ENCODE results near the gene EFCAB6. TPM values are rescaled to one million over a fixed set of nuclear protein-coding genes. Genes with fewer than 3 reads are reported as not detected.

Gene EFCAB6
- total RNA-seq, 1 experiment from 2014 or later: 0.94 TPM

DNA sequence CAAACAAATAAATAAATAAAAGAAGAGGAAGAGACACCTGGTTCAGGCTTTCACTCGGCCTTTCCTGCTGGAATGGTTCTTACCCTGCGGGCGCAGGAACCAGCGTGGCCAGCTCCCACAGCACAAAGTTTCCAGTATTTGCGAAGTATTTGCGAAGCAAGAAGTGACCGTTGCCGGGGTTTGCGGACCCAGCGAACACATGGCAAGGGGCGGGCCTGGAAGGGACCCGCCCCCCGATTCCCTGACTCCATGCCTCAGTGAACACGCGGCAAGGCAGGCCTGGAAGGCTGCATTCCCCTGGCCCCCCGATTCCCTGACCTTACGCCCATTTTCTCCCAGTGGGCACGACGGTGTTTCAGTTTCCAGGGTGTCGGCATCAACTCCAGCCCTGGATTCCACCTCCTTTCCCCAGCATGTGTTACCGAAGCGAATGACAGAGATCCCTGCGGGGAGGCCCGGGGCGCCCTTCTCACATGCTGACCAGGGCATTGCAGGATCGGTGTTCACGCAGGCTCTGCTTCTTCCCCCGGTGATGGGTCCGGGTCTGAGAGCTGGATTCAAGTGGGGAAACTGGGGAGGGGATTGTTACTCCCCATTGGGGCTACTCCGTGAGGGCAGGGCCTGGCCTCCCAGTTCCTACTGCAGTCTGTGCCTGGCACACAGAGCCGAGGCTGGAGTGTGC is 297.5 kb downstream of the EFCAB6 start:
- Mint-ChIP-seq H3K4me3 (no peak overlapping the region), H3K27me3 (ENCODE audit: low read depth) (0 out of 2 replicates have a peak, but pooled peaks cover 3% of the 10 kb centered on the region), H3K9me3 (no peaks in the 10 kb centered on the region), H3K27ac (no peak overlapping the region; the same call in 1 of the 2 replicates), H3K36me3 (no peaks in the 10 kb centered on the region), H3K4me1 (no peaks in the 10 kb centered on the region)
- POLR2A ChIA-PET: no interaction called here
- CTCF ChIA-PET: interaction anchor here (0.9 to 1.8 kb wide), 2 partner anchors 36 to 228 kb away, joined by 5 to 9 read pairs; no protein-coding TSS in a partner anchor
- no peak for DNase-seq (ENCODE audit: low spot score)
- TF ChIP-seq, protein P1, sequence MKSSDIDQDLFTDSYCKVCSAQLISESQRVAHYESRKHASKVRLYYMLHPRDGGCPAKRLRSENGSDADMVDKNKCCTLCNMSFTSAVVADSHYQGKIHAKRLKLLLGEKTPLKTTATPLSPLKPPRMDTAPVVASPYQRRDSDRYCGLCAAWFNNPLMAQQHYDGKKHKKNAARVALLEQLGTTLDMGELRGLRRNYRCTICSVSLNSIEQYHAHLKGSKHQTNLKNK (CRISPR knock-in tag; IDR thresholded peaks at IDR 0.05): no peak
- TF ChIP-seq ZNF121 (CRISPR knock-in tag; IDR thresholded peaks at IDR 0.05) (no peak), SP1 (CRISPR knock-in tag; conservative IDR thresholded peaks at IDR 0.05) (0 out of 2 replicates have a peak, but pooled peaks have one; percentile 33)
- no peak for ATAC-seq

DNA sequence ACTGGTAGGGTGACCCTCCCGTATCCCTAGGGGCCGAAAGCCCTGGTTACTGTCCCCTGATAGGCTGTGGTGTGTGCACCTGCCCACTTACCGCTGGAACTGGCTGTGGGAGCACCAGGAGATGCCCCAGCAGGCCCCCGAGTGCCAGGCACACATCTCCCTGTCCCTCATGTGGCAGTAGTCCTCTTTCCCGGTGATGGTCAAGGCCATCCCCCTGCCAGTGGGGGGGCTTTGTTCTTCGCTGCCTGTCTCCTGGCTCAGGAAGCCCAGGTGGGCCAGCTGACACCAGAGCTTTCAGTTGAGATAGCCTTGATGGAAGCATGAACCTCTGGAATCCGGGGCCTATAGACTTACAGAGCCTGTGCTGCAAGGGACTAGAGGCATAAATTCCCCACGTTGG is 299.8 kb downstream of the EFCAB6 start:
- no peak overlapping the region for H3K4me3 Mint-ChIP-seq
- H3K4me1 Mint-ChIP-seq: no peaks in the 10 kb centered on the region
- CTCF ChIA-PET: no interaction called here
- ATAC-seq (no peak), DNase-seq (ENCODE audit: low spot score) (no peak)
- H3K27ac Mint-ChIP-seq: no peak overlapping the region
- no peaks in the 10 kb centered on the region for H3K9me3 Mint-ChIP-seq
- POLR2A ChIA-PET: no interaction called here
- TF ChIP-seq CREM (CRISPR knock-in tag; IDR thresholded peaks at IDR 0.05): no peak
- TF ChIP-seq SMAD4 (CRISPR knock-in tag; IDR thresholded peaks at IDR 0.05): no peak
- no peak for TF ChIP-seq FOXP1 (CRISPR knock-in tag; IDR thresholded peaks at IDR 0.05; ENCODE audit: borderline replicate concordance)
- 0 out of 2 replicates have a peak, but pooled peaks cover 3% of the 10 kb centered on the region for H3K27me3 Mint-ChIP-seq (ENCODE audit: low read depth)
- H3K36me3 Mint-ChIP-seq: no peaks in the 10 kb centered on the region

DNA sequence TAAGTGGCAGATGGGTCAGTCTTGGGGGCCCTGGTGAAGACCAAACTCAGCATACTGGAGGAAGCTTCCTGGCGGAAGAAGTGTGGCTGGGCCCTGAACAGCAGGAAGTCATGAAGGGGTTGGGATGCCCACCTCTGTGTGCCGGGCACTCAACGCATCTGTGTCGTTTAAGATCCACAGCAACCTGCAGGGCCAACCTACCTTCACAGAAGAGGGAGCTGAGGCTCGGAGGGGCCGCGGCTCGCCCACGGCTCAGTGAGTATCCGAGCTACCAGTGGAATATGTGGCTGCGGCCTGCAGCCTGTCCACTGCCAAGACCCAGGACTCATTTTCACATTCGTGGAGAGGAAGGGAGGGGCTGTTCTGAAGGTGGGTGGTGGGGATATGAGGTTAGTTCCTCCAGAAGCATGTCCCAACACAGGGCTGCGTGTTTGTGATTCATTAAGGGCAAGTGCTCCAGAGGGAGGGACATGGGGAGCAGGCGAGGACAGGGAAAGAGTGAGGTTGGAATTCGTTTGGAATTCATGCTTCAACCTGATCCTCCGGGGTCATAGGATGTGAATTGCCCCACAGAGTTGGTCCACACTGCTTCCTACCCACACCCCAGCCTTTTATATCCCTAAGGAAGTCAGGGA is 300.7 kb downstream of the EFCAB6 start:
- ATAC-seq (no peak), DNase-seq (ENCODE audit: low spot score) (no peak)
- ChIA-PET CTCF (interaction anchor here (0.6 kb wide), 1 partner anchor 315 kb away, joined by 3 read pairs; no protein-coding TSS in a partner anchor), POLR2A (no interaction called here)
- Mint-ChIP-seq H3K27ac (no peak overlapping the region), H3K27me3 (ENCODE audit: low read depth) (0 out of 2 replicates have a peak, but pooled peaks cover 3% of the 10 kb centered on the region), H3K4me3 (no peak overlapping the region), H3K9me3 (no peaks in the 10 kb centered on the region), H3K36me3 (no peaks in the 10 kb centered on the region), H3K4me1 (no peaks in the 10 kb centered on the region)
- TF ChIP-seq, protein P2, sequence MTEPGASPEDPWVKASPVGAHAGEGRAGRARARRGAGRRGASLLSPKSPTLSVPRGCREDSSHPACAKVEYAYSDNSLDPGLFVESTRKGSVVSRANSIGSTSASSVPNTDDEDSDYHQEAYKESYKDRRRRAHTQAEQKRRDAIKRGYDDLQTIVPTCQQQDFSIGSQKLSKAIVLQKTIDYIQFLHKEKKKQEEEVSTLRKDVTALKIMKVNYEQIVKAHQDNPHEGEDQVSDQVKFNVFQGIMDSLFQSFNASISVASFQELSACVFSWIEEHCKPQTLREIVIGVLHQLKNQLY (CRISPR knock-in tag; IDR thresholded peaks at IDR 0.05): no peak
- TF ChIP-seq TP53 (CRISPR knock-in tag; IDR thresholded peaks at IDR 0.05) (no peak), ETV6 (CRISPR knock-in tag; IDR thresholded peaks at IDR 0.05) (no peak)
- TF ChIP-seq, protein P3, sequence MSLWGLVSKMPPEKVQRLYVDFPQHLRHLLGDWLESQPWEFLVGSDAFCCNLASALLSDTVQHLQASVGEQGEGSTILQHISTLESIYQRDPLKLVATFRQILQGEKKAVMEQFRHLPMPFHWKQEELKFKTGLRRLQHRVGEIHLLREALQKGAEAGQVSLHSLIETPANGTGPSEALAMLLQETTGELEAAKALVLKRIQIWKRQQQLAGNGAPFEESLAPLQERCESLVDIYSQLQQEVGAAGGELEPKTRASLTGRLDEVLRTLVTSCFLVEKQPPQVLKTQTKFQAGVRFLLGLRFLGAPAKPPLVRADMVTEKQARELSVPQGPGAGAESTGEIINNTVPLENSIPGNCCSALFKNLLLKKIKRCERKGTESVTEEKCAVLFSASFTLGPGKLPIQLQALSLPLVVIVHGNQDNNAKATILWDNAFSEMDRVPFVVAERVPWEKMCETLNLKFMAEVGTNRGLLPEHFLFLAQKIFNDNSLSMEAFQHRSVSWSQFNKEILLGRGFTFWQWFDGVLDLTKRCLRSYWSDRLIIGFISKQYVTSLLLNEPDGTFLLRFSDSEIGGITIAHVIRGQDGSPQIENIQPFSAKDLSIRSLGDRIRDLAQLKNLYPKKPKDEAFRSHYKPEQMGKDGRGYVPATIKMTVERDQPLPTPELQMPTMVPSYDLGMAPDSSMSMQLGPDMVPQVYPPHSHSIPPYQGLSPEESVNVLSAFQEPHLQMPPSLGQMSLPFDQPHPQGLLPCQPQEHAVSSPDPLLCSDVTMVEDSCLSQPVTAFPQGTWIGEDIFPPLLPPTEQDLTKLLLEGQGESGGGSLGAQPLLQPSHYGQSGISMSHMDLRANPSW (CRISPR knock-in tag; conservative IDR thresholded peaks at IDR 0.05; ENCODE audit: low read depth): no peak

DNA sequence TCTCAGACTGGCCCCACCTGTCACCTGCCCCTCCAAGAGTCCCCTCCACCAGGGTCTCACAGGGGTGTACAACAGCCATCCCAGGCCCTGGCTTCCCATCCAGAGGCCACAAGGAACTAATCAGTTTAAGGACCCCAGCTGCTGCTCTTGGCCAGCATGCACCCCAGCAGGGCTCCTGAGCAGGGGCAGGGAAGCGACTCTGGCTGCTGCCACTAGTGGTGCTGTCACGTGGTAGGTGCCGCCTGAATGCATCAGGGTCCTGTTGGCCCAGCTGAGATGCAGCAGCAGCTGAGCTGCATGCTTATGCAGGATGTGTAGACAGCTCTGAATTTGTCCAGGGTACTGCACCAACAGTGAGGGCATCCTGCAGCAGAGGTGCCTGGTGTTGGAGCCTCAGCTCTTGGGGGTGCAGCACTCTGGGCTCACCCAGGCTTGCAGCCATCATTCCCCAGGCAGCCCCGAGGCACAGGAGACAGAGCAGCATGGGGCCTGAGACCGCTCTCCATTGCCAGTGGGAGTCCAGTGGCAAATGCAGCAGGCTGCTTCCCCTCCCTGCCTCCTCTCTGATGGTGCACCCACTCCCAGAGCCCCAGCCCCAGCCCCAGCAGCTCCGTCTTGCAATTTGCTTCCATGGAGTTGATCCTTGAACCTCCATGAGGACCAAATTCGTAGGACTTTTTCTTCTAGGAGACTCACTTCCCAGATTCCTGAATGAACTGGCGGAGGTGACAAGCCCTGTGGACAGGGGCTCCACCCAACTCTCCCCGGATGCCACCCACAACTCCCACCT is 301.6 kb downstream of the EFCAB6 start:
- Mint-ChIP-seq H3K36me3 (no peaks in the 10 kb centered on the region), H3K27ac (no peak overlapping the region), H3K4me1 (no peaks in the 10 kb centered on the region), H3K27me3 (ENCODE audit: low read depth) (no peaks in the 10 kb centered on the region), H3K4me3 (no peak overlapping the region), H3K9me3 (no peaks in the 10 kb centered on the region)
- ATAC-seq: no peak
- no peak for DNase-seq (ENCODE audit: low spot score)
- POLR2A ChIA-PET: no interaction called here
- CTCF ChIA-PET: interaction anchor here (0.6 kb wide), 1 partner anchor 9 kb away, joined by 3 read pairs; no protein-coding TSS in a partner anchor
- TF ChIP-seq RORB (CRISPR knock-in tag; IDR thresholded peaks at IDR 0.05) (no peak), SMAD3 (CRISPR knock-in tag; IDR thresholded peaks at IDR 0.05; ENCODE audit: borderline replicate concordance) (no peak), ZNF219 (CRISPR knock-in tag; IDR thresholded peaks at IDR 0.05; ENCODE audit: borderline replicate concordance) (no peak), NR2C2 (CRISPR knock-in tag; IDR thresholded peaks at IDR 0.05) (no peak), CBFB (CRISPR knock-in tag; IDR thresholded peaks at IDR 0.05; ENCODE audit: low read depth) (no peak)
- TF ChIP-seq, protein P4, sequence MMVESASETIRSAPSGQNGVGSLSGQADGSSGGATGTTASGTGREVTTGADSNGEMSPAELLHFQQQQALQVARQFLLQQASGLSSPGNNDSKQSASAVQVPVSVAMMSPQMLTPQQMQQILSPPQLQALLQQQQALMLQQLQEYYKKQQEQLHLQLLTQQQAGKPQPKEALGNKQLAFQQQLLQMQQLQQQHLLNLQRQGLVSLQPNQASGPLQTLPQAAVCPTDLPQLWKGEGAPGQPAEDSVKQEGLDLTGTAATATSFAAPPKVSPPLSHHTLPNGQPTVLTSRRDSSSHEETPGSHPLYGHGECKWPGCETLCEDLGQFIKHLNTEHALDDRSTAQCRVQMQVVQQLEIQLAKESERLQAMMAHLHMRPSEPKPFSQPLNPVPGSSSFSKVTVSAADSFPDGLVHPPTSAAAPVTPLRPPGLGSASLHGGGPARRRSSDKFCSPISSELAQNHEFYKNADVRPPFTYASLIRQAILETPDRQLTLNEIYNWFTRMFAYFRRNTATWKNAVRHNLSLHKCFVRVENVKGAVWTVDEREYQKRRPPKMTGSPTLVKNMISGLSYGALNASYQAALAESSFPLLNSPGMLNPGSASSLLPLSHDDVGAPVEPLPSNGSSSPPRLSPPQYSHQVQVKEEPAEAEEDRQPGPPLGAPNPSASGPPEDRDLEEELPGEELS (CRISPR knock-in tag; IDR thresholded peaks at IDR 0.05): no peak
- TF ChIP-seq, protein P5, sequence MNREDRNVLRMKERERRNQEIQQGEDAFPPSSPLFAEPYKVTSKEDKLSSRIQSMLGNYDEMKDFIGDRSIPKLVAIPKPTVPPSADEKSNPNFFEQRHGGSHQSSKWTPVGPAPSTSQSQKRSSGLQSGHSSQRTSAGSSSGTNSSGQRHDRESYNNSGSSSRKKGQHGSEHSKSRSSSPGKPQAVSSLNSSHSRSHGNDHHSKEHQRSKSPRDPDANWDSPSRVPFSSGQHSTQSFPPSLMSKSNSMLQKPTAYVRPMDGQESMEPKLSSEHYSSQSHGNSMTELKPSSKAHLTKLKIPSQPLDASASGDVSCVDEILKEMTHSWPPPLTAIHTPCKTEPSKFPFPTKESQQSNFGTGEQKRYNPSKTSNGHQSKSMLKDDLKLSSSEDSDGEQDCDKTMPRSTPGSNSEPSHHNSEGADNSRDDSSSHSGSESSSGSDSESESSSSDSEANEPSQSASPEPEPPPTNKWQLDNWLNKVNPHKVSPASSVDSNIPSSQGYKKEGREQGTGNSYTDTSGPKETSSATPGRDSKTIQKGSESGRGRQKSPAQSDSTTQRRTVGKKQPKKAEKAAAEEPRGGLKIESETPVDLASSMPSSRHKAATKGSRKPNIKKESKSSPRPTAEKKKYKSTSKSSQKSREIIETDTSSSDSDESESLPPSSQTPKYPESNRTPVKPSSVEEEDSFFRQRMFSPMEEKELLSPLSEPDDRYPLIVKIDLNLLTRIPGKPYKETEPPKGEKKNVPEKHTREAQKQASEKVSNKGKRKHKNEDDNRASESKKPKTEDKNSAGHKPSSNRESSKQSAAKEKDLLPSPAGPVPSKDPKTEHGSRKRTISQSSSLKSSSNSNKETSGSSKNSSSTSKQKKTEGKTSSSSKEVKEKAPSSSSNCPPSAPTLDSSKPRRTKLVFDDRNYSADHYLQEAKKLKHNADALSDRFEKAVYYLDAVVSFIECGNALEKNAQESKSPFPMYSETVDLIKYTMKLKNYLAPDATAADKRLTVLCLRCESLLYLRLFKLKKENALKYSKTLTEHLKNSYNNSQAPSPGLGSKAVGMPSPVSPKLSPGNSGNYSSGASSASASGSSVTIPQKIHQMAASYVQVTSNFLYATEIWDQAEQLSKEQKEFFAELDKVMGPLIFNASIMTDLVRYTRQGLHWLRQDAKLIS (CRISPR knock-in tag; IDR thresholded peaks at IDR 0.05; ENCODE audit: borderline replicate concordance): no peak
